ENCODE results near the gene INTS15. TPM values are rescaled to one million over a fixed set of nuclear protein-coding genes. Genes with fewer than 3 reads are reported as not detected.
A peak's percentile ranks its signal among the peaks of the same experiment; 100 is the strongest.

INTS15 gene
- total RNA-seq, 1 donor from 2014 or later, result 39.6 TPM

GRCh38 chr7:6614953-6615722 is 25.3 kb downstream of the INTS15 start, which contains the start of gene ZNF853:
Gene ZNF853 (plus strand): TSS chr7:6615610. CDS start chr7:6616175, 565 bp downstream.
- peak within 1 kb of the TSS; percentile 86 for H3K4me3 Mint-ChIP-seq (ENCODE audit: unreplicated experiment)
- peaks cover 21% of the 10 kb centered on the region for H3K27me3 Mint-ChIP-seq (ENCODE audit: unreplicated experiment)
- no peaks in the 10 kb centered on the region for H3K9me3 Mint-ChIP-seq (ENCODE audit: unreplicated experiment)
- DNase-seq (ENCODE audit: low spot score), result peak; percentile 45
- H3K4me1 Mint-ChIP-seq (ENCODE audit: unreplicated experiment), result peaks cover 13% of the 10 kb centered on the region
- TF ChIP-seq, protein P1, sequence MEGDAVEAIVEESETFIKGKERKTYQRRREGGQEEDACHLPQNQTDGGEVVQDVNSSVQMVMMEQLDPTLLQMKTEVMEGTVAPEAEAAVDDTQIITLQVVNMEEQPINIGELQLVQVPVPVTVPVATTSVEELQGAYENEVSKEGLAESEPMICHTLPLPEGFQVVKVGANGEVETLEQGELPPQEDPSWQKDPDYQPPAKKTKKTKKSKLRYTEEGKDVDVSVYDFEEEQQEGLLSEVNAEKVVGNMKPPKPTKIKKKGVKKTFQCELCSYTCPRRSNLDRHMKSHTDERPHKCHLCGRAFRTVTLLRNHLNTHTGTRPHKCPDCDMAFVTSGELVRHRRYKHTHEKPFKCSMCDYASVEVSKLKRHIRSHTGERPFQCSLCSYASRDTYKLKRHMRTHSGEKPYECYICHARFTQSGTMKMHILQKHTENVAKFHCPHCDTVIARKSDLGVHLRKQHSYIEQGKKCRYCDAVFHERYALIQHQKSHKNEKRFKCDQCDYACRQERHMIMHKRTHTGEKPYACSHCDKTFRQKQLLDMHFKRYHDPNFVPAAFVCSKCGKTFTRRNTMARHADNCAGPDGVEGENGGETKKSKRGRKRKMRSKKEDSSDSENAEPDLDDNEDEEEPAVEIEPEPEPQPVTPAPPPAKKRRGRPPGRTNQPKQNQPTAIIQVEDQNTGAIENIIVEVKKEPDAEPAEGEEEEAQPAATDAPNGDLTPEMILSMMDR (IDR thresholded peaks at IDR 0.05; ENCODE audit: unreplicated experiment), result no peak
- H3K27ac Mint-ChIP-seq (ENCODE audit: unreplicated experiment), result no peak within 1 kb of the TSS
- H3K36me3 Mint-ChIP-seq (ENCODE audit: low read depth, unreplicated experiment), result peaks cover 10% of the 10 kb centered on the region

DNA sequence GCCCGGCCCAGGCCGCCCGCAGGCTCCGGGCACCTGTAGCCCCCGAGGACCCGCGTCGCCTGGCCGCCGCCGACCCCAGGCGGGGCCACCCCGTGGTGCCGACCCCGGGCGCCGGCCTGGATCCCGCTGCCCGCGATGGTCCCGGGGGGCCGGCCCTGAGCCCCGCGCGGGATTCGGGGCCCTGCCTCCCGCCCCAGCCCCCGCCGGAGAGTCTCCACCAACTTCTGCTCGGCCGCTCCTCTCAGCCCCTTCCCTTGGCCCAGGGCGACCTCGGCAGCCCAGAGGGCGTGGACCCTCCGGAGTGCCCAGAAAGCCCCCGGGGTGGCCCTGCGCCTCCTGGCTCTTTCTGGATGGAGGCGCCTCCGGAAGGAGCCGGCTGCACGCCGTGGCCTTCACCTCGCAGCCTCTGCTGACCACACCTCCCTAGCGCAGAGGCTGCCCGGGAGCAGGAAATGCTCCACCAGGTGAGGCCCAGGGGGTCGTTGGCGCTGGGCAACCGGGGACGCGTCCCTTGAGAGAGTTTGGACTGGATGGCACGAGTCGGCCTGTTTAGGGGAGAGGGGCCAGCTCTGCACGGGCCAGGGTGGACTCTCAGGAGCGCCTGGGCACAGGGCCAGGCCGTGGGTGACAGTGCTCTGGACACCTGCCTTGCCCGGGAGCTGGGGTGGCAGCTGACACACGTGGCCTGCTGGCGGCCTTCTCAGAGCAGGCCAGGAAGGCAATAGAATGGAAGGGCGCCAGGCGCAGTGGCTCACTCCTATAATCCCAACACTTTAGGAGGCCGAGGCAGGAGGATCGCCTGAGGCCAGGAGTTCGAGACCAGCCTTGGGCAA is 26.1 kb downstream of the INTS15 start:
- H3K27ac Mint-ChIP-seq (ENCODE audit: unreplicated experiment), result no peak overlapping the region
- TF ChIP-seq, protein P1 (IDR thresholded peaks at IDR 0.05; ENCODE audit: unreplicated experiment), result no peak
- H3K9me3 Mint-ChIP-seq (ENCODE audit: unreplicated experiment), result no peaks in the 10 kb centered on the region
- peaks cover 12% of the 10 kb centered on the region for H3K36me3 Mint-ChIP-seq (ENCODE audit: low read depth, unreplicated experiment)
- peak overlapping the region; percentile 47 for H3K4me3 Mint-ChIP-seq (ENCODE audit: unreplicated experiment)
- peaks cover 23% of the 10 kb centered on the region for H3K27me3 Mint-ChIP-seq (ENCODE audit: unreplicated experiment)
- peaks cover 16% of the 10 kb centered on the region for H3K4me1 Mint-ChIP-seq (ENCODE audit: unreplicated experiment)
- DNase-seq (ENCODE audit: low spot score), result peak; percentile 30

DNA sequence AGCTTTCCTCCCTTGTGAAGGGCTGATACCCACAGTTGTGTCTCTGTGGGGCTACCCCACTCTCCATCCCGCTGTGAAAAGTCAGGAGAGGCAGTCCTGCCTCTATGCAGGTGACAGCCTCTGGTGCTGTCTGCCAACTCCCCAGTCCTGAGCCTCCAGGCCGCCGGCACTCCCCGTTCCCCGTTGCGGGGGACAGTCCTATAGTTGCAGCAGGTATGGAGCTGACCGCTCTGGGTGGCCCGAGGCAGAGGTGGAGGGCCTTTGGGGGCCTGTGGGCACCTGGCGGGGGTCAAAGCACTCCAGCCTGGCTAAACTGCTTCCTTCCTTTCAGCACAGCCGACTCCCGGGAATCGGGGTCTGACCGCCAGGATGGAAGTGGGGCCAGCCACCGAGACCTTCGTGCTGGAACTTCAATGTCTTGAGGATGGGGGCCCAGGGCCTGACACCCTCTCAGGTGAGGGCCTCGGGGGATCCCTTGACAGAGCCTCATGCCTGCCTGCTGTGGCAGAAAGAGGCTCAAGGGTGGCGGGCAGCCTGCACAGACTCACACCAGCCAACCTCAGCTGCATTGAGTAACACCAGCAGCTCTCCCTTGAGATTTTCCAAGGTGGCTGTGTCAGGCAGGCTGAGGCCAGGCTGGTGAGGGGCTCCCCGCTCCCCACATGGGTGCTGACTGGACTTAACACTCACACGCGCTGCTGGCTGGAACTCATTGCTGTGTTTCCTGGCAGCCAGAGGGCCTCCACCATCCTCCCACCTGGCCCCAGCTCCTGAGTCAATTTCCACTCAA is 27.2 kb downstream of the INTS15 start:
- TF ChIP-seq, protein P1 (IDR thresholded peaks at IDR 0.05; ENCODE audit: unreplicated experiment), result no peak
- H3K27me3 Mint-ChIP-seq (ENCODE audit: unreplicated experiment), result peaks cover 27% of the 10 kb centered on the region
- no peak overlapping the region for H3K27ac Mint-ChIP-seq (ENCODE audit: unreplicated experiment)
- H3K4me1 Mint-ChIP-seq (ENCODE audit: unreplicated experiment), result peaks cover 17% of the 10 kb centered on the region
- H3K9me3 Mint-ChIP-seq (ENCODE audit: unreplicated experiment), result no peaks in the 10 kb centered on the region
- peaks cover 20% of the 10 kb centered on the region for H3K36me3 Mint-ChIP-seq (ENCODE audit: low read depth, unreplicated experiment)
- no peak for DNase-seq (ENCODE audit: low spot score)
- H3K4me3 Mint-ChIP-seq (ENCODE audit: unreplicated experiment), result peak overlapping the region; percentile 79

- H3K27me3 Mint-ChIP-seq (ENCODE audit: unreplicated experiment), result peaks cover 22% of the 10 kb centered on the region
- TF ChIP-seq, protein P1 (IDR thresholded peaks at IDR 0.05; ENCODE audit: unreplicated experiment), result no peak
- H3K9me3 Mint-ChIP-seq (ENCODE audit: unreplicated experiment), result no peaks in the 10 kb centered on the region
Measured at GRCh38 chr7:6618621-6619020, 28.8 kb downstream of the INTS15 start.

More at GRCh38 chr7:6618621-6619020, 28.8 kb downstream of the INTS15 start:
- H3K4me3 Mint-ChIP-seq (ENCODE audit: unreplicated experiment), result no peak overlapping the region
- H3K36me3 Mint-ChIP-seq (ENCODE audit: low read depth, unreplicated experiment), result peaks cover 26% of the 10 kb centered on the region
- no peak for DNase-seq (ENCODE audit: low spot score)
- H3K27ac Mint-ChIP-seq (ENCODE audit: unreplicated experiment), result no peak overlapping the region
- peaks cover 17% of the 10 kb centered on the region for H3K4me1 Mint-ChIP-seq (ENCODE audit: unreplicated experiment)
